ENCODE measurements around the gene XYLT1.

Gene XYLT1

GRCh38 chr16:17466876-17467275 is 3.9 kb downstream of the XYLT1 start:
- no peak overlapping the region for H3K27ac ChIP-seq
- TF ChIP-seq ZFX (IDR thresholded peaks at IDR 0.05; ENCODE audit: borderline replicate concordance): no peak
- no peak for TF ChIP-seq CTCF (IDR thresholded peaks at IDR 0.05)

- no peak overlapping the region for H3K27ac ChIP-seq
- TF ChIP-seq ZFX (IDR thresholded peaks at IDR 0.05; ENCODE audit: borderline replicate concordance) (no peak), CTCF (IDR thresholded peaks at IDR 0.05) (no peak)
These were observed 5.3 kb downstream of the XYLT1 start for GRCh38 chr16:17465460-17465859.

- TF ChIP-seq CTCF (IDR thresholded peaks at IDR 0.05) (no peak), ZFX (IDR thresholded peaks at IDR 0.05; ENCODE audit: borderline replicate concordance) (no peak)
- H3K27ac ChIP-seq: no peak overlapping the region
These were observed 7.4 kb downstream of the XYLT1 start for GRCh38 chr16:17463335-17463734.

GRCh38 chr16:17461951-17462729 is 8.6 kb downstream of the XYLT1 start:
- TF ChIP-seq CTCF (IDR thresholded peaks at IDR 0.05): no peak

GRCh38 chr16:17460890-17461289 is 9.9 kb downstream of the XYLT1 start:
- H3K27ac ChIP-seq: no peak overlapping the region
- TF ChIP-seq CTCF (IDR thresholded peaks at IDR 0.05): no peak
- TF ChIP-seq ZFX (IDR thresholded peaks at IDR 0.05; ENCODE audit: borderline replicate concordance): no peak

More at GRCh38 chr16:17461951-17462729, 8.6 kb downstream of the XYLT1 start:
- H3K27ac ChIP-seq: no peak overlapping the region

GRCh38 chr16:17459903-17460521 is 10.7 kb downstream of the XYLT1 start:
- H3K27ac ChIP-seq: no peak overlapping the region
- TF ChIP-seq ZFX (IDR thresholded peaks at IDR 0.05; ENCODE audit: borderline replicate concordance) (no peak), CTCF (IDR thresholded peaks at IDR 0.05) (no peak)

- TF ChIP-seq ZFX (IDR thresholded peaks at IDR 0.05; ENCODE audit: borderline replicate concordance) (no peak), CTCF (IDR thresholded peaks at IDR 0.05) (no peak)
- H3K27ac ChIP-seq: no peak overlapping the region
These were observed 12.8 kb downstream of the XYLT1 start for GRCh38 chr16:17457997-17458396.
